C4-2B (cell line): ENCODE results near the gene GSDMA.

ENCODE experiments used
- CTCF ChIP-seq: fragments of 450-650 bp; conservative IDR thresholded peaks from 2 replicates; pipeline ENCODE4 v1.5.1; 2017; ENCODE audit warnings: mild to moderate bottlenecking
- ZFX ChIP-seq: fragments of 450-650 bp; IDR thresholded peaks from 2 replicates; pipeline ENCODE4 v1.6.1; 2017

- TF ChIP-seq CTCF (no peak), ZFX (no peak)
Observed at GRCh38 chr17:40020146-40020545, 57.3 kb downstream of the GSDMA start.
